ENCODE data around the gene CYBA.
"Not testable (repeated sequence)": the region's sequence is repeated elsewhere in the genome, so short reads cannot be mapped to it uniquely, and the experiment has no call there.

The CYBA gene

DNA sequence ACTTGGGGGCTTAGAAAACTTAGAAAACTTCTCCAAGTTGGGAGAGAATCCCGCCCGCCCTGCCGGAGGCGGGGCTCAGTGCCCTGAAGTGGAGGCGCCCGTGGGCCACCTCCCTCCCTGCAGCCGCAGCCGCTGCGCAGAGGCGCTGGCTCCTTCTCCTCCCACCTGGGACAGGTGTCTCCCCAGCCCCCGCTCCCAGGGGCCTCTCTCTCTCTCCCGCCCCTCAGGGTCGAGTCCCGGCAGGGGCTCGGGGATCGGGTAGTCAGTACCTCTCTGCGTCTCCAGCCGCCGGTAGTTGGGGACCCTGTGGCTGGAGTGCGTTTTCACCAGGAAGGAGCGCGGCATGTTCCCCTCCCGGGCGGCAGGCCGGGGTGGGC, 35.2 kb upstream of the CYBA start:
- DNase-seq (ENCODE audit: low spot score) = peak; percentile 61

DNA sequence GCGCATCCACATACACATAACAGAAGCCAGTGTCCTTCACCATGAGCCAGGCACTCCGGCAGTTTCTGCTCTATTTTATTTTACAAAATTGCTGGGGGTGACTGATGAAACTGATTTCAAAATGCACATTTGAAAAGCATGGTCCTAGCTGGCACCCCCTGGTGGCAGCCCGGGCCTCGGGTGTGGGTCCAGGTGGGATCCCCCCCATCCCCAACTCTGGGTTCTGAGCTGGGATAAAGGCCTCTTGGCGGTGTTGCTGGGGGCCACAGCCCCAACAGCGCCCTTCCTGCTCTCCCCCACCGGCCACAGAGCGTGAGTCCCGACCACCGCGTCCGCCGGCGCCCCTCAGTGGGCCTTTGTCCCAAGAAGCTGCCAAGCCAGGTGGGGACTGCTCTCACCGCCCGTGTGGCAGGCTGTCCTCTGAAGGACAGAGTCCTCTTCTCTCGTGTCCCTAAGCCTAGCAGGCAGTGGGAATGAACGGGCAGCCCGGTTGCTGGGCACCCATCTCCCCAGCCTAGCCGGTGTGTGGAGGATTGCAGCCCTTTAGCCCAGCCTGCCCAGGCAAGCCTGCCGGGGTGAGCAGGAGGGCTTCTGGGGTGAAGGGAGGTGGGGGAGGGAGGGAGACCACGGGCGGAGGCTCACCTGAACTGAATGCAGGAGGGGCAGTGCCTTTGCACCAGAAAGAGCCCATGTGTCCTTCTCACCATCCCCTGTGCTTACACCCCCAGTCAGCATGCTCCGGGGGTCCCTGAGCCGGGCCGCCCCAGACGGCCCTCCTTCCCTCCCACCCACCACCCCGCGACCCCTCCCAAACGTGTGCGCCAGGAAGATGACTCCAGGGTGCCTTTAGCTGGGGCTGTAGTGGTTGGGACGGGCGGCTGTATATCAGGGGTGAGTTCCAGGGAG, 34.6 kb upstream of the CYBA start:
- DNase-seq (ENCODE audit: low spot score) = peak; percentile 89

DNA sequence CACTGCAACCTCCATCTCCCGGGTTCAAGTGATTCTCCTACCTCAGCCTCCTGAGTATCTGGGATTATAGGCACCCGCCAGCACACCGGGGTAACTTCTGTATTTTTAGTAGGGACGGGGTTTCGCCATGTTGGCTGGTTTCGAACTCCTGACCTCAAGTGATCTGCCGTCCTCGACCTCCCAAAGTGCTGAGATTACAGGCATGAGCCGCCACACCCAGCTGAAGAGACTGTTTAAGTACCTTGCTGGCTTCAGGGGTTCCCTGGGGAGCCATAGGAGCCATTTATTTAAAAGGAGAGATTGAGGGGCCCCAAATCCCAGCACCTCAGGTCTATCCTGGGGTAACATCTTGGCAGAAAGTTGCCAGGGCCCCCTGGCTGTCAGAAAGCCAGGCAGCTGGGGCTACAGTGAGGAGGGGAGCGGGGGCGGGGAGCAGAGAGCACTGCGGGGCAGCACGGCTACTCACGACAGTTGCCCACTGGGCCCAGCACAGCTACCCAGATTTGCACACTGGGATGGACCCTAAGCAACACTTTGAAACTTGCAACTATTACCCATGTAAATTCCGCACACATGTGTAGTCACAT, 33.8 kb upstream of the CYBA start:
- DNase-seq (ENCODE audit: low spot score) = no peak

DNA sequence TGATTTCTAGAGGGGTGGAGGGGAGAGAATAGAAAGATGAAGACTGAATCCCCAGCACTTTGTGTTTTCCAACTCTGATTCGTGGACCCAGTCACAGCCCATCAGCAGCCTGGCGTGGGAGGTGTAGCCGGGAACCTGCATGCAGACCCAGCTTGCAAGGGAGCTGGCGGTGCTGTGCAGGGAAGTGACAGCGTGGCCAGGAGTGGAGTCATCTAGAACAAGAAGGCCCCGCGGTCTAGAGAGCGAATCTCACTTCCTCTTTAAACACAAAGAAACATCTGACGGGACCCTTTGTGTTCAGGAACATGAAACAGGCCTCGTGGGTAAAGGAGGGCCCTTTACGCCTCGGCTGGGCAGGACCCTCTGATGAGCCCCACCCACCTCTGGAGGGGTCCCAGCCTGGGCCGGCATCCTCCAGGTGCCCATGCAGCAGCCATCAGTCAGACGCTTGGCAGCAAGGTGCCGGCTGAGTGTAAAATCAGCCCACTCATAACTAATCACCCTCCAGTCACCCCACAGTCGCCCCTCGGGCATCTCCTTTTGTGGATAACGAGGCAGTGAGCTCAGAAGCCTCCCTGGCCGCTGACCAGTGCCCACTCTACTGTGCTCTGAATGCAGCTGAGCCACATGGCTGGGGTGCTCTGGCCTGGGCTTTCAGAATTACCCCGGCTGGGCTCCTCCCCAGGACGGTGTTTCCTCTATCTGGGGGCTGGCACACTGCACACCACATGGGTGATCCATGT, 31.0 kb upstream of the CYBA start:
- no peak for DNase-seq (ENCODE audit: low spot score)

DNA sequence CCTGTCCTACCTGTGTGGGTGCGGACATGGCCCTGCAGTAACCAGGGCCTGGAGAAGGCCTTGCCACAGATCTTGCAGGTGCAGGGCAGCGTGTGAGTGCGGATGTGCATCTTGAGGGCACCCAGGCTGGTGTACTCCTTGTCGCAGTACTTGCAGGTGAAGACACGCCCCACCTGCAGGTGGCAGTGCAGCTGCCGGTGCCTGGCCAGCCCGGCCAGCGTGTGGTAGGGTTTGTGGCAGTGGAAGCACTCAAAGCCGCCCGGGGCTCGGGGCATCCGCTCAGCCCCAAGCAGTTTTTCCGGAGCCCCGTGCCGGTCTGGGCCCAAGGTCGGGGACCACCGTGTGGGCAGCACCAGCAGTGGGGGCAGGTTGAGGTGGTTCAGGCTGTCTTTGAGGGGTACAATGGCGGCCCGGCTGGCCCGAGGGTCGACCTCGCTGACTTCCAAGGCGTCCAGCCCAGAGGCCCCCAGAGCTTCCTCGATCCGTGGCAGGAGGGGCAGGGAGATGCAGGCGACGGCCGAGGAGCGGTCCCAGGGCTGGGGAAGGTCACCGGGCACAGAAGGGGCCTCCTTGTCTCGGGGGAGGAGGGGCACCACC, 30.3 kb upstream of the CYBA start:
- DNase-seq (ENCODE audit: low spot score) = no peak

DNA sequence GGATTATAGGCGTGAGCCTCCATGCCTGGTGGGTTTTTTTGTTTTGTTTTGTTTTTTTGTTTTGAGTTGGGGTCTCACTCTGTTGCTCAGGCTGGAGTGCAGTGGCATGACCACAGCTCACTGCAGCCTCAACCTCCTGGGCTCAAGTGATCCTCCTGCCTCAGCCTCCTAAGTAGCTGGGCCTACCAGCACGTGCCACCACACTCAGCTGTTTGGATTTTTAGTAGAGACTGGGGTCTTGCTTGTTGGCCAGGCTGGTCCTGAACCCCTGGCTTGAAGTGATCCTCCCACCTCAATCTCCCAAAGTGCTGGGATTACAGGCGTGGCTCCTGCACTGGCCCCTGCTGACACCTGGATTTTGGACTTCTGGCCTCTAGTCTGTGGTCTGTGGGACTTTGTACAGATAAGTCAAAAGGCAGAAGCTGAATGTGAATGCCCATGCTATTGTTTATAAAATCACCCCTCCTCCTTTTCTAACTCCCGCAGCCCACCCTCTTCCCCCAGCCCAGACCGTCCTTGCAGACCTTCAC, 29.8 kb upstream of the CYBA start:
- DNase-seq (ENCODE audit: low spot score) = no peak

DNA sequence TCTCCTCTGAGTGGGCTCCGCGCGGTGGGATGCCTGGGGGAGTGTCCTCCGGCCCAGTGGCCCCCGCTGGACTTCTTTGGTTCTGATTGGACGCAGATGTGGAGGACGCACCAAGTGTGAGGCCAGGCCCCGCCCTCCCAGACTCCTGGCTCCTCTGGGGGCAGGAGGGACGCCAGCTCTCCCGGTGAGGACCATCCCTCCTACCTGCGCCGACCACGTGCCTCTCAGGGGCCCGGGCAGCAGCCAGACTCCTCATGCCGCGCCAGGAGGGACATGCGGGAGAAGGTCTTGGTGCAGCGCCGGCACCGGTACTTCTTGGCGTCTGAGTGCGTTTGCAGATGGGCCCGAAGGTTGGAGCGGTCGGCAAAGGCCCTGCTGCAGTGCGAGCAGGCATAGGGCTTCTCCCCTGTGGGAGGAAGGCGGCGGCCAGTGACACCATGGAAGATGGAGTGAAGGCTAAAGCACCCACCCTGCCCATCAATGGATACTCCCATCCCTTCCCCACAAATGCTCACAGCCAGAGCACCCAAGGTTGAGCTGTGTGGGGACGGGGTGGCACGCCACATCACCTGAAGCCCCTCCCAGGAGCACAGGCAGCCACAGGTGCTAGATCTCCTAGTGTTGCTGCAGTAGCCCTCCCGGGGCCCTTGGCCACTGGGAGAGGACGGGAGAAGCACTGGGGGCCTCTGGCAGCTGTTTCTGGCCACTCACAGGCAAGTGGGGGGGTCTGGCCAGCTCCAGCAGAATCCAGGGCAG, 27.5 kb upstream of the CYBA start:
- no peak for DNase-seq (ENCODE audit: low spot score)

DNA sequence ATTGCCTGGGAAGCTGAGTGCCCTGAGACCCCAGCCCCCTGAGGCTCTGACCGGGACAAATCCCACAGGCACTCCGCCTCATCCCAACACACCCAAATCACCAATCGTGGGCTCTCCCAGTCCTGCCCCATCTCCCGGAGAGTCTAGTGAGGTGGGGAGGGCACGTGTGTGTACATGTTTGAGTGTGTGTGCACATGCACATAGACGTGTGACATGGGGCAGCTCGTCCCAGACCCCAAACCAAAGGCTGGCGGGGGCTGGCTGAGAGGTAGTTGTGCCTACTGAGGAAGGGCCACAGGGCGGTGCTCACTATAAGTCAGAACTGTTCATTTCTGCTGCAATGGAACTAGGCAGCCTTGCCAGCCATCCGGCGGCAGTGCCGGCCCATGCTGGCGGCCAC, 26.9 kb upstream of the CYBA start:
- no peak for DNase-seq (ENCODE audit: low spot score)

DNA sequence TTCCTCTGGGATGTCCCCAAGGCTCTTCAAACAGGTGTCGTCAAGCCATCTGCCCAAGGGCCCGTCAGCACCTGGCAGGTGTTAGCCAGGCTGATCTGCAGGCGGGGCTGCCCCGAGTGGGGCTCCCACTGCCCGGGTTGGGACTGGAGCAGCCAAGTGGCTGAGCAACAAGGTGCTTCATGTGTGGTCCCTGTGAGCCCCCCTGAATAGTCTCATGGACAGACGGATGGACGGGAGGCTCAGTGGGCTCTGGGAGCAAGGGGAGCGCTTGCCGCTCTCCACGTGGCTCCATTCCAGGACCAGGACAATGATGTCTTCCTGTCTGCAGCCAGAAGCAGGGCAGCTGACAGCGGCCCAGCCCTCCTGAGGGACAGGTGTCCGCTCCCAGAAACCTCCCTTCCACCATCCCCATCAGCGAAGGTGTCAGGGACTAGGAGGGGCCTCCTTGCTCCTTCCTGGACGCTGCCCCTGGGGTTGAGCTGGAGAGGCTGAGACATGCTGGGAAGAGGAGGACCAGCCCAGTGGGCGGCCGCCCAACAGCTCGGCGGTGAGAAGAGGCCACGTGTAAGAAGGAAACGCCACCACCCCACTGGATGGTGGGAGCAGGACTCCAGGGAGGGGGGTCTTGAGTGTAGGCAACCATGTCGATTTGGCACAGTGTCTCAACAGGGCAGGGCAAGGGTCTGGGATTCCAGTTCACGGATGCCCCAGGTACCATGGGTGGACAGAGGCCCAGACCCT, 25.8 kb upstream of the CYBA start:
- DNase-seq (ENCODE audit: low spot score) = no peak

DNA sequence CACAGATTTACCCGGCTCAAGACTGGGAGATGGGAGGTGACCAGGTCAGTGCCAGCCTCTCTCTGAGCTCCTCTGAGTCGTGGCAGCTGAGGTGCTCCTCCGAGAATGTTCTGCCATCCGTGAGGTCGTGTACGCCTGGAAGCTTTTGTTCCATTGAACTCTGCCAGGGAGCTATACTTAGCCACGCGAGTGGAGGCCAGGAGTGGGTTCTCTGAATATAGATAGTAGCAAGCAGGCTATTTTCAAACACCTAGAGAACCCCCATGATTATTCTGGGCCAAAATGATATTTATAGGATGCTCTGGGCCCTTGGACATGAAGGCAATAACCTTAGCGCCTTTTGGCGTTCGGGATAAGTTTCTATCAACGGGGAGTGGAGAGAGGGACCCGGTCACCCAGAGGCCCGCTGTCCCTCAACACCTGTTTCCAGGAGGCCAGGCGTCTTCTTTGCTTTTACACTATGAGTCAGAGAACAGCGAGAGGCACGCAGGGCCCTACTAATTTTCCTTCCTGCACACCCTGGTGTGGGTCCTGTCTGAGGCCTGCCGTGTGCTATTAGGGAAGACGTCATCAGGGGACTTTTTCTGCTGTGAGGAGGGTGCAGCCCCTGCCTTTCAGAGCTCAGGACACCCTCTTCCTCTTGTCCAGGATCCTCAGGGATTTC, 23.0 kb upstream of the CYBA start:
- no peak for DNase-seq (ENCODE audit: low spot score)

DNA sequence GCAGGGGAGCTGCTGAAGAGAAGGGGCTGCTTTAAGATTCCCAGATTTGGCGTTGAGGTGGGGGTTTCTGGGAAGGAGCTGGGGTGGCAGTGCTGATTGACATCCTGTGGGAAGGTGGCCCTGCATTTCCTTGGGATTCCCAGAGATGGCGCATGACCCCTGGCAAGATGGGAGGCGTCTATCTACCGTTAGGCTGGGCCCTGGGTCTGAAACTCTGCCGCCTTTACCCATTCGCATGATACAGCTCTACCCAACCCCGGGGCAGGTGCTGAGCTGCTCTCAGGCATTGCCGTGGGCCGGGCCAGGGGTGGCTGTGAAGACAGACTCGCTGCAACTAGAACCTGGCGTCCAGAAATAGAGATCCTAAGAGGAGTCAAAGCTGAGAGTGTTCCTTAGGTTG, 21.9 kb upstream of the CYBA start:
- DNase-seq (ENCODE audit: low spot score) = no peak

DNA sequence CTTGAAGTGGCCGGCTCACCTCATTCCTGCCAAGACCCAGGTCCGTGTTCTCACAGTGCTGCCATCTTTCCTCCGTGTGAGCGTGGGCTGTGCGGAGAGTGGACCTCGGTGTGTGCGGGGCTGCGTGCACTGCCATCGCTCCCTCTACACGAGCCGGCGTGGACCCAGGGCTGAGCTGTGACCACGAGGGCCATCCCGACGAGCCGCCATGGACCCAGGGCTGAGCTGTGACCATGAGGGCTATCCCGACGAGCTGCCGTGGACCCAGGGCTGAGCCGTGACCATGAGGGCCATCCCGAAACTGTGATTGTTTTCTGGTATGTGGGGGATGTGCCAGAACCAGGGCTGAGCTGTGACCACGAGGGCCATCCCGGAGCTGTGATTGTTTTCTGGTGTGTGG, 21.0 kb upstream of the CYBA start:
- no peak for DNase-seq (ENCODE audit: low spot score)

DNA sequence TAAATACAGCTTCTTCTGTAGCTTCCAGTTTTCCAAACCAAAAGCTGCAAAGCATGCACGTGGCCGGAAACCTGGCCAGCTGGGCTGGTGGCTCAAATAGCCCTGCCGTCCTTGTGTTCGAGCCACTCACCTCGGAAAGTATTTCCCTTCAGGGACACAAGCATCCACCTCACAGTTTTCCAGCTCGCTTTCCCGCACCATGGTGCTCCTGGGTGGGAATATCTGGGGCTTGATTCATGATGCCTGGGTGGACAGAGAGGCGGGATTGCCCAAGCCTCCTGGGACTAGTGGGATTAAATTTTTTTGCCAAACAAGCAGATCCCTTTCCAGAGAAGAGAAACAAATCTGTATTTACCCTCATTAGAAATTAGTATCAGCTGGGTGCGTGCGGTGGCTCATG, 19.1 kb upstream of the CYBA start:
- no peak for DNase-seq (ENCODE audit: low spot score)

DNA sequence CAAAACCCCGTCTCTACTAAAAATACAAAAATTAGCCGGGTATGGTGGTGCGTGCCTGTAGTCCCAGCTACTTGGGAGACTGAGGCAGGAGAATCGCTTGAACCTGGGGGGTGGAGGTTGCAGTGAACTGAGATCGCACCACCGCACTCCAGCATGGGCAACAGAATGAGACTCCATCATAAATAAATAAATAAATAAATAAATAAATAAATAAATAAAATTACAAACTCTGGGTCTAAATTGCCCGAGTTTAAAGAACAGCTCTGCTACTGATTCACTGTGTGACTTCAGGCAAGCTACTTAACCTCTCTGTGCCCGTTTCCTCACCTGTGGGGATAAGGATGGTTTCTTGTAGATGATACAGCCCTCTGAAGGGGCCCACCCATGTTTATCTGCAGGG, 18.6 kb upstream of the CYBA start:
- not testable (repeated sequence) for DNase-seq (ENCODE audit: low spot score)

DNA sequence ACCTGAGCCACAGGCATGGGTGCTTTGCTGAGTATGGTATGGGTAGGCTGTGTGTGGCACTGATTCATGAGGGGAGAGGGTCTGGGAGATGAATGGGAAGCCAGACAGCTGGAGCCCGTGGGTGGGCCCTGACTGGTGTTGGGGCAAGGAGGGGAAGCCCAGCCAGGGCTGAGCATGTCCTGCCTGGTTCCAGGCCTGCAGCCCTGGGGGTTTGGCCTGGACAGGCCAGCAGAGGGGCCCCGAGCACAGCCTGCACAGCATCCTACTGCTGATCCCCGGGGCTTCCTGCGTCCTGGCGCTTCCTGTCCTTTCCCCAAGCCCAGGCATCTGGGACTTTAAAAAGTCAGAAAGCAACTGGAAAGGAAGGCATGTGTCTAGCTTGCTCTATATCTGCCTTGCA, 16.6 kb upstream of the CYBA start:
- no peak for DNase-seq (ENCODE audit: low spot score)

DNA sequence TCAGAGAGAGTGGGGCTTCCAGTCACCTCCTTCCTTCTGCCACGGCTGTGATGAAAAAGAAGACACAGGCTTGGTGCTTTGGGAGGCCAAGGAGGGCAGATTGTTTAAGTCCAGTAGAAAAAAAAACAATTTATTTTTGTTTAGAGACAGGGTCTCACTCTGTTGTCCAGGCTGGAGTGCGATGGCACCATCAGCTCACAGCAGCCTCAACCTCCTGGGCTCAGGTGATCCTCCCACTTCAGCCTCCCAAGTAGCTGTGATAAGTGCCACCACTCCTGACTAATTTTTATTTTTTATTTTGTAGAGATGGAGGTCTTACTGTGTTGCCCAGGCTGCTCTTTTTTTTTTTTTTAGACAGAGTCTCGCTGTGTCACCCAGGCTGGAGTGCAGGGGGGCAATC, 14.7 kb upstream of the CYBA start:
- DNase-seq (ENCODE audit: low spot score) = no peak

DNA sequence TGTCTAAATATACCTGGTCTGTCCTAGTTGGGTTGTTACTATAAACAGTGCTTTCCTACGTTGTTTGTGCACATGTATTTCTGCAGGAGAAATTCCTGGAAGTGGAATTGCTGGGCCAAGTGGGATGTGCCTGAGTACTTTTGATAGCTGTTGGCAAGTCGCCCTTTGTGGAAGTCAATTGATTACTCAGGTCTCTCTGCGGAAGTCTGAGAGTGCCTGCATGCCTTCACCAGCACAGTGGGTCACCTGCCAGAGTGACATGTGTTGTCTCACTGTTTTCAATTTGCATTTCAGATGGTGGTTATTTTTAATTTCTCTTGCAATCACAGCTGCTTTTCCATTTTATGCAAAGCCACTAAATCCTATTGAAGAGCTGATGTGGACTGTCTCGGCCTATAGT, 14.3 kb upstream of the CYBA start:
- no peak for DNase-seq (ENCODE audit: low spot score)

DNA sequence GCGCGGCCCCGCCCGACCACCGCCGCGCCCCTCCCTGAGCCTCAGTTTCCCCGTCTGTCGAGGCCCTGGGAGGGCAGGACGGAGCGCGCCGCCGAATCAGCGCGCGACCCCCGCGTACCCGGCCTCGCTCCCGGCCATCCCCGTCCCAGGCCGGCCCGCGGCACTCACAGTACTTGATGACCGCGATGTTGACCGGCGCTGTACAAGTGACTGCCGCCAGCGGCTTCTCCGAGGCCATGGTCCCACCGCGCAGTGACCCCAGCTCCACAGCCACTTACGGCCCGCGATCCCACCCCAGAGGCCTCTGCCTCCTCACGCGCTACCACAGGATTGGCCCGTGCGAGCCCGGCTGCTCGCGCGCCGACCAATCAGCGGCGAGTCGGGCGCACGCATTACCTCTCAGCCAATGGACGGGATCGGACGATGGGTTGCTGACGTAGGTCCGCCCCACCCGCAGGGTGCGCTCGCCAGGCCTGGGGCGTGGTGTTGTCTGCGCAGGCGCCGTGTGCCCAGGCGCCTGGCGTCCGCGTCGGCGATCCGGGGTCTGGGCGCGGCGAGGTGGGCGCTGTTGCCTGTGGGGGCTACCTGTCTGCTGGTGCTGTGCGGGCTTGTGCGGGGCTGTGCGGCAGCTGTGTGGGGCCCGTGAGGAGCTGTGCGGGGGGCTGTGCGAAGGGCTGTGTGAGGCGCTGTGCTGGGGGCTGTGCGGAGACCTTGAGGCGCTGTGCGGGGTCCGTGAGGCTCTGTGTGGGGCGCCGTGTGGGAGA, 12.2 kb upstream of the CYBA start, which contains the start of gene MVD:
MVD (minus strand) TSS at position 249 of the 764 bp plus-strand sequence; CDS start at position 238, 11 bp downstream.
- DNase-seq (ENCODE audit: low spot score) = peak; percentile 100

DNA sequence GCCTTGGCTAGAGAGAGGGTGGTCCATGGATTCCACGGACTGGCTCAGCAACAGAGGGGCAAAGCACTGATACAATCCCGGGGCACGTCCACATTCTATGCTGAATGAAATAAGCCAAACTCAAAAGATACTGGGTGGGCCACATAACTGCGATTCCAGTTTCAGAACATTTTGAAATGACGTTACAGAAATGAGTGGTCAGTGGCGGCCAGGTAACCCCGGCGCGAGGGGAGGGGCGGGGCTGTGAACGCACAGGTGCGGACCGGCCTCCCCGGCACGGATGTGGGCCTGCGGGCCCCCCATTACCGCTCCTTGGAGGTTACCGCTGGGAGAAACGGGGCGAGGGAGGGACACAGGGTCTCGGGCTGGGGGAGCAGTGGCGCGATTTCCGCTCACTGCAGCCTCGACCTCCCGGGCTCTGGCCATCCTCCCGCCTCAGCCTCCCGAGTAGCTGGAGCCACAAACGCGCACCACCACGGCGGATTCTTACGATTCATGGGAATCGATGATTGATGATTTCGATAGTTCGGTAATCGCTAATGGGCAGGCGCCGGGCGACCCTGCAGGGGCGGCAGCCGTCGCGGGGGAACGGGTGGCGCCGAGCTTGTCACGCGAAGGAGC, 11.5 kb upstream of the CYBA start:
- DNase-seq (ENCODE audit: low spot score) = no peak
